Prostate gland (tissue), 2 donors: ENCODE results near the gene TWSG1. TPM values are rescaled to one million over a fixed set of nuclear protein-coding genes. Genes with fewer than 3 reads are reported as not detected.
"Not testable (repeated sequence)": the region's sequence is repeated elsewhere in the genome, so short reads cannot be mapped to it uniquely, and the experiment has no call there.

Experiments
- DNase-seq: peaks from one replicate; pipeline ENCODE4 v3.0.0-alpha.2; 2019; ENCODE audit warnings: low spot score
- H3K27ac ChIP-seq, 2 donors: fragments of 200-600 bp; sonication (generic); 2 replicates each; pipeline ENCODE4 v1.5.1; 2017 to 2019
- H3K27me3 ChIP-seq: fragments of 200-600 bp; sonication (generic); replicated peaks from 2 replicates; pipeline ENCODE4 v1.5.1; 2019; ENCODE audit not compliant: insufficient read depth
- H3K36me3 ChIP-seq, 2 donors: fragments of 200-600 bp; sonication (generic); 1 replicate in 1 of 2; 2 replicates in 1 of 2; pipeline versions ENCODE4 v1.5.1 to v1.8.1; 2017 to 2019
- H3K4me1 ChIP-seq: fragments of 200-600 bp; sonication (generic); replicated peaks from 2 replicates; pipeline ENCODE4 v1.5.1; 2019
- H3K4me3 ChIP-seq, 2 donors: fragments of 200-600 bp; sonication (generic); 2 replicates each; pipeline ENCODE4 v1.5.1; 2017 to 2019
- H3K9me3 ChIP-seq: fragments of 200-600 bp; sonication (generic); 2 replicates; pipeline ENCODE4 v1.5.1; 2017
- CTCF ChIP-seq, 4 experiments: fragments of 200-600 bp in 2 of 4; fragments of 450-650 bp in 2 of 4; sonication (generic) in 2 of 4; IDR thresholded peaks; 1 replicate in 3 of 4; 2 replicates in 1 of 4; pipeline ENCODE4 v1.5.1; 2016 to 2019; ENCODE audit warnings: antibody characterized with exemption in 4 of 4, mild to moderate bottlenecking in 2 of 4, moderate library complexity in 2 of 4
- POLR2A ChIP-seq: fragments of 450-650 bp; IDR thresholded peaks from one replicate; pipeline ENCODE4 v1.6.1; 2016; ENCODE audit warnings: antibody characterized with exemption, mild to moderate bottlenecking
- POLR2AphosphoS5 ChIP-seq: sonication (generic); formaldehyde crosslinking; IDR thresholded peaks from one replicate; pipeline ENCODE4 v1.6.1; 2017; ENCODE audit warnings: antibody characterized with exemption
- WGBS: methylation state at CpG from one replicate; pipeline ENCODE4 v1.1.5; 2018; 5-methylcytosine and 5-hydroxymethylcytosine counted together
- intact Hi-C: fragments of 100-400 bp; cut with DNase I; formaldehyde crosslinking; loops from one replicate; pipeline ENCODE4 v1.14.2; 2022
- total RNA-seq, 2 donors: library from RNA; depleted of rRNA; stranded (reverse); fragments of >200 nt; gene quantifications; one replicate each; pipeline ENCODE4 v1.1.0, GENCODE V29; 2016

The TWSG1 gene
- total RNA-seq, 2 donors from 2014 or later, result 32.2 to 46.0 TPM

- H3K9me3 ChIP-seq, result no peaks in the 10 kb centered on the region
- H3K36me3 ChIP-seq, result no peaks in the 10 kb centered on the region
- no peaks in the 10 kb centered on the region for H3K27me3 ChIP-seq
- DNase-seq, result no peak
- TF ChIP-seq CTCF (IDR thresholded peaks at IDR 0.05), result no peak
- no peak for TF ChIP-seq POLR2AphosphoS5
- TF ChIP-seq POLR2A, result no peak
- no peak overlapping the region for H3K27ac ChIP-seq
- H3K4me1 ChIP-seq, result peaks cover 8% of the 10 kb centered on the region
- whole genome bisulfite sequencing, result 87% methylated on average over 8 of the region's 8 CpGs
- H3K4me3 ChIP-seq, result no peak overlapping the region
- intact Hi-C loops, result loop anchor here (10.0 kb wide), 1 partner anchor 151 kb away; no protein-coding TSS in a partner anchor
Observed at GRCh38 chr18:9364242-9364641, 29.7 kb downstream of the TWSG1 start.

- Histone ChIP-seq H3K4me1 (peaks cover 8% of the 10 kb centered on the region), H3K36me3 (no peaks in the 10 kb centered on the region), H3K27ac (no peak overlapping the region), H3K9me3 (no peaks in the 10 kb centered on the region), H3K4me3 (no peak overlapping the region), H3K27me3 (no peaks in the 10 kb centered on the region)
- DNase-seq, result no peak
- WGBS, result 87% methylated on average over 7 of the region's 7 CpGs
- TF ChIP-seq POLR2AphosphoS5, result no peak
- TF ChIP-seq POLR2A, result no peak
- TF ChIP-seq CTCF (IDR thresholded peaks at IDR 0.05), result no peak
- intact Hi-C loops, result loop anchor here (10.0 kb wide), 1 partner anchor 149 kb away; no protein-coding TSS in a partner anchor
Observed at GRCh38 chr18:9365406-9365805, 30.8 kb downstream of the TWSG1 start.

- H3K4me3 ChIP-seq, result no peak overlapping the region
- peak overlapping the region; percentile 57 to 68 for H3K27ac ChIP-seq
- intact Hi-C loops, result loop anchor here (10.0 kb wide), 1 partner anchor 149 kb away; no protein-coding TSS in a partner anchor
- no peaks in the 10 kb centered on the region for H3K9me3 ChIP-seq
- H3K4me1 ChIP-seq, result peaks cover 4% of the 10 kb centered on the region
- 28% methylated on average over 6 of the region's 6 CpGs for WGBS
- no peaks in the 10 kb centered on the region for H3K36me3 ChIP-seq
- DNase-seq, result peak; percentile 88
- no peak for TF ChIP-seq POLR2A
- peak in 3 of 4 experiments; percentile 38 to 62 (median 41) for TF ChIP-seq CTCF (IDR thresholded peaks at IDR 0.05)
- peak; percentile 85 for TF ChIP-seq POLR2AphosphoS5
- H3K27me3 ChIP-seq, result no peaks in the 10 kb centered on the region
Observed at GRCh38 chr18:9366126-9366714, 31.6 kb downstream of the TWSG1 start.

- H3K36me3 ChIP-seq, H3K27ac ChIP-seq, H3K4me3 ChIP-seq, H3K4me1 ChIP-seq, intact Hi-C loops, DNase-seq, H3K27me3 ChIP-seq, H3K9me3 ChIP-seq: not testable (repeated sequence)
- 96% methylated on average over 1 of the region's 1 CpG for WGBS
Observed at GRCh38 chr18:9373254-9373653, 38.7 kb downstream of the TWSG1 start.

- Histone ChIP-seq H3K27me3 (no peaks in the 10 kb centered on the region), H3K36me3 (no peaks in the 10 kb centered on the region), H3K9me3 (no peaks in the 10 kb centered on the region), H3K4me3 (no peak overlapping the region), H3K27ac (no peak overlapping the region), H3K4me1 (no peaks in the 10 kb centered on the region)
- intact Hi-C loops, result no loop called here
- no peak for TF ChIP-seq POLR2AphosphoS5
- no peak for DNase-seq
- 96% methylated on average over 6 of the region's 6 CpGs for WGBS
Observed at GRCh38 chr18:9379118-9379517, 44.5 kb downstream of the TWSG1 start.

- no peak overlapping the region for H3K4me3 ChIP-seq
- no peak overlapping the region for H3K27ac ChIP-seq
- TF ChIP-seq POLR2A, result no peak
- TF ChIP-seq POLR2AphosphoS5, result no peak
- TF ChIP-seq CTCF (IDR thresholded peaks at IDR 0.05), result no peak
- DNase-seq, result no peak
- WGBS, result 69% methylated on average over 2 of the region's 2 CpGs
- no peaks in the 10 kb centered on the region for H3K27me3 ChIP-seq
- no peaks in the 10 kb centered on the region for H3K9me3 ChIP-seq
- no peaks in the 10 kb centered on the region for H3K36me3 ChIP-seq
- intact Hi-C loops, result no loop called here
- H3K4me1 ChIP-seq, result no peaks in the 10 kb centered on the region
Observed at GRCh38 chr18:9380101-9380500, 45.5 kb downstream of the TWSG1 start.
